Measurements from ENCODE around the gene TBC1D1. TPM values are rescaled to one million over a fixed set of nuclear protein-coding genes. Genes with fewer than 3 reads are reported as not detected.

Gene TBC1D1
- total and polyA plus RNA-seq, 2 experiments from 2014 or later, result 53.9 to 151 TPM

GRCh38 chr4:37970702-37971101, 79.8 kb downstream of the TBC1D1 start (continued):
- TF ChIP-seq, protein P1, sequence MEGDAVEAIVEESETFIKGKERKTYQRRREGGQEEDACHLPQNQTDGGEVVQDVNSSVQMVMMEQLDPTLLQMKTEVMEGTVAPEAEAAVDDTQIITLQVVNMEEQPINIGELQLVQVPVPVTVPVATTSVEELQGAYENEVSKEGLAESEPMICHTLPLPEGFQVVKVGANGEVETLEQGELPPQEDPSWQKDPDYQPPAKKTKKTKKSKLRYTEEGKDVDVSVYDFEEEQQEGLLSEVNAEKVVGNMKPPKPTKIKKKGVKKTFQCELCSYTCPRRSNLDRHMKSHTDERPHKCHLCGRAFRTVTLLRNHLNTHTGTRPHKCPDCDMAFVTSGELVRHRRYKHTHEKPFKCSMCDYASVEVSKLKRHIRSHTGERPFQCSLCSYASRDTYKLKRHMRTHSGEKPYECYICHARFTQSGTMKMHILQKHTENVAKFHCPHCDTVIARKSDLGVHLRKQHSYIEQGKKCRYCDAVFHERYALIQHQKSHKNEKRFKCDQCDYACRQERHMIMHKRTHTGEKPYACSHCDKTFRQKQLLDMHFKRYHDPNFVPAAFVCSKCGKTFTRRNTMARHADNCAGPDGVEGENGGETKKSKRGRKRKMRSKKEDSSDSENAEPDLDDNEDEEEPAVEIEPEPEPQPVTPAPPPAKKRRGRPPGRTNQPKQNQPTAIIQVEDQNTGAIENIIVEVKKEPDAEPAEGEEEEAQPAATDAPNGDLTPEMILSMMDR (conservative IDR thresholded peaks at IDR 0.05; ENCODE audit: low read depth in 2 of 2), result peak; percentile 65 to 71
- TF ChIP-seq EZH2 (IDR thresholded peaks at IDR 0.05; ENCODE audit: low read depth, unreplicated experiment) (no peak), CREB1 (CRISPR knock-in tag; IDR thresholded peaks at IDR 0.05; ENCODE audit: low read depth) (0 out of 2 replicates have a peak, but pooled peaks have one; percentile 16), ZNF331 (CRISPR knock-in tag; IDR thresholded peaks at IDR 0.05; ENCODE audit: low read depth) (no peak), ZNF114 (CRISPR knock-in tag; IDR thresholded peaks at IDR 0.05) (no peak), NANOG (IDR thresholded peaks at IDR 0.05; ENCODE audit: borderline replicate concordance) (no peak), POLR2AphosphoS5 (IDR thresholded peaks at IDR 0.05; ENCODE audit: low read depth) (no peak), JUNB (IDR thresholded peaks at IDR 0.05; ENCODE audit: unreplicated experiment) (no peak)
- TF ChIP-seq, protein P2, sequence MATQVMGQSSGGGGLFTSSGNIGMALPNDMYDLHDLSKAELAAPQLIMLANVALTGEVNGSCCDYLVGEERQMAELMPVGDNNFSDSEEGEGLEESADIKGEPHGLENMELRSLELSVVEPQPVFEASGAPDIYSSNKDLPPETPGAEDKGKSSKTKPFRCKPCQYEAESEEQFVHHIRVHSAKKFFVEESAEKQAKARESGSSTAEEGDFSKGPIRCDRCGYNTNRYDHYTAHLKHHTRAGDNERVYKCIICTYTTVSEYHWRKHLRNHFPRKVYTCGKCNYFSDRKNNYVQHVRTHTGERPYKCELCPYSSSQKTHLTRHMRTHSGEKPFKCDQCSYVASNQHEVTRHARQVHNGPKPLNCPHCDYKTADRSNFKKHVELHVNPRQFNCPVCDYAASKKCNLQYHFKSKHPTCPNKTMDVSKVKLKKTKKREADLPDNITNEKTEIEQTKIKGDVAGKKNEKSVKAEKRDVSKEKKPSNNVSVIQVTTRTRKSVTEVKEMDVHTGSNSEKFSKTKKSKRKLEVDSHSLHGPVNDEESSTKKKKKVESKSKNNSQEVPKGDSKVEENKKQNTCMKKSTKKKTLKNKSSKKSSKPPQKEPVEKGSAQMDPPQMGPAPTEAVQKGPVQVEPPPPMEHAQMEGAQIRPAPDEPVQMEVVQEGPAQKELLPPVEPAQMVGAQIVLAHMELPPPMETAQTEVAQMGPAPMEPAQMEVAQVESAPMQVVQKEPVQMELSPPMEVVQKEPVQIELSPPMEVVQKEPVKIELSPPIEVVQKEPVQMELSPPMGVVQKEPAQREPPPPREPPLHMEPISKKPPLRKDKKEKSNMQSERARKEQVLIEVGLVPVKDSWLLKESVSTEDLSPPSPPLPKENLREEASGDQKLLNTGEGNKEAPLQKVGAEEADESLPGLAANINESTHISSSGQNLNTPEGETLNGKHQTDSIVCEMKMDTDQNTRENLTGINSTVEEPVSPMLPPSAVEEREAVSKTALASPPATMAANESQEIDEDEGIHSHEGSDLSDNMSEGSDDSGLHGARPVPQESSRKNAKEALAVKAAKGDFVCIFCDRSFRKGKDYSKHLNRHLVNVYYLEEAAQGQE (IDR thresholded peaks at IDR 0.05; ENCODE audit: unreplicated experiment), result no peak

DNA sequence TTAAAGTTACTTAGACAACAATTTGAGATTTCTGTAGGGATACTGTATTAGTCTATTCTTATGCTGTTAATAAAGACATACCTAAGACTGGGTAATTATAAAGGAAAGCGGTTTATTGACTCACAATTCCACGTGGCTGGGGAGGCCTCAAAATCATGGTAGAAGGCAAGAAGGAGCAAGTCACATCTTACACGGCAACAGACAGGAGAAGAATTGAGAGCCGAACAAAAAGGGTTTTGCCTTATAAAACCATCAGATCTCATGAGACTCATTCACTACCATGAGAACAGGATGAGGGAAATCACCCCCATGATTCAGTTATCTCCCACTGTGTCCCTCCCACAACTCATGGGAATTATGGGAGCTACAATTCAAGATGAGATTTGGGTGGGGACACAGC, 80.3 kb downstream of the TBC1D1 start:
- no peak overlapping the region for H3K27ac ChIP-seq (ENCODE audit: low read depth)
- H2AFZ ChIP-seq, result no peak overlapping the region
- Mint-ChIP-seq H3K9me3 (peaks cover 20% of the 10 kb centered on the region), H3K36me3 (ENCODE audit: low read depth) (peaks cover 5% of the 10 kb centered on the region; the same call in 1 of the 3 replicates), H3K4me1 (peaks cover 4% of the 10 kb centered on the region), H3K4me3 (no peak overlapping the region), H3K27me3 (ENCODE audit: insufficient read depth, low read depth, poor library complexity) (peaks cover 3% of the 10 kb centered on the region), H3K27ac (no peak overlapping the region)
- DNase-seq (ENCODE audit: low spot score), result no peak
- no peak overlapping the region for H3K4me3 ChIP-seq
- ATAC-seq, result no peak
- H3K9me2 ChIP-seq (ENCODE audit: insufficient read depth), result peaks cover 7% of the 10 kb centered on the region; the same call in 1 of the 2 replicates
- no peaks in the 10 kb centered on the region for H3K79me2 ChIP-seq (replicated peaks; ENCODE audit: insufficient read depth)
- no peaks in the 10 kb centered on the region for H4K20me1 ChIP-seq (replicated peaks; ENCODE audit: insufficient read depth)
- no peaks in the 10 kb centered on the region for H3K36me3 ChIP-seq (ENCODE audit: insufficient read depth)
- H3K4me1 ChIP-seq (ENCODE audit: insufficient read depth), result peaks cover 4% of the 10 kb centered on the region
- H3K27me3 ChIP-seq (ENCODE audit: insufficient read depth), result no peaks in the 10 kb centered on the region
- no peak overlapping the region for H3K4me2 ChIP-seq
- peaks cover 4% of the 10 kb centered on the region for H3F3A ChIP-seq (replicated peaks; ENCODE audit: low read depth)
- no peak for TF ChIP-seq ZNF114 (CRISPR knock-in tag; IDR thresholded peaks at IDR 0.05)
- TF ChIP-seq POLR2AphosphoS5 (IDR thresholded peaks at IDR 0.05; ENCODE audit: low read depth), result no peak
- TF ChIP-seq STAT1 (IDR thresholded peaks at IDR 0.05; ENCODE audit: unreplicated experiment), result no peak
- TF ChIP-seq, protein P3, sequence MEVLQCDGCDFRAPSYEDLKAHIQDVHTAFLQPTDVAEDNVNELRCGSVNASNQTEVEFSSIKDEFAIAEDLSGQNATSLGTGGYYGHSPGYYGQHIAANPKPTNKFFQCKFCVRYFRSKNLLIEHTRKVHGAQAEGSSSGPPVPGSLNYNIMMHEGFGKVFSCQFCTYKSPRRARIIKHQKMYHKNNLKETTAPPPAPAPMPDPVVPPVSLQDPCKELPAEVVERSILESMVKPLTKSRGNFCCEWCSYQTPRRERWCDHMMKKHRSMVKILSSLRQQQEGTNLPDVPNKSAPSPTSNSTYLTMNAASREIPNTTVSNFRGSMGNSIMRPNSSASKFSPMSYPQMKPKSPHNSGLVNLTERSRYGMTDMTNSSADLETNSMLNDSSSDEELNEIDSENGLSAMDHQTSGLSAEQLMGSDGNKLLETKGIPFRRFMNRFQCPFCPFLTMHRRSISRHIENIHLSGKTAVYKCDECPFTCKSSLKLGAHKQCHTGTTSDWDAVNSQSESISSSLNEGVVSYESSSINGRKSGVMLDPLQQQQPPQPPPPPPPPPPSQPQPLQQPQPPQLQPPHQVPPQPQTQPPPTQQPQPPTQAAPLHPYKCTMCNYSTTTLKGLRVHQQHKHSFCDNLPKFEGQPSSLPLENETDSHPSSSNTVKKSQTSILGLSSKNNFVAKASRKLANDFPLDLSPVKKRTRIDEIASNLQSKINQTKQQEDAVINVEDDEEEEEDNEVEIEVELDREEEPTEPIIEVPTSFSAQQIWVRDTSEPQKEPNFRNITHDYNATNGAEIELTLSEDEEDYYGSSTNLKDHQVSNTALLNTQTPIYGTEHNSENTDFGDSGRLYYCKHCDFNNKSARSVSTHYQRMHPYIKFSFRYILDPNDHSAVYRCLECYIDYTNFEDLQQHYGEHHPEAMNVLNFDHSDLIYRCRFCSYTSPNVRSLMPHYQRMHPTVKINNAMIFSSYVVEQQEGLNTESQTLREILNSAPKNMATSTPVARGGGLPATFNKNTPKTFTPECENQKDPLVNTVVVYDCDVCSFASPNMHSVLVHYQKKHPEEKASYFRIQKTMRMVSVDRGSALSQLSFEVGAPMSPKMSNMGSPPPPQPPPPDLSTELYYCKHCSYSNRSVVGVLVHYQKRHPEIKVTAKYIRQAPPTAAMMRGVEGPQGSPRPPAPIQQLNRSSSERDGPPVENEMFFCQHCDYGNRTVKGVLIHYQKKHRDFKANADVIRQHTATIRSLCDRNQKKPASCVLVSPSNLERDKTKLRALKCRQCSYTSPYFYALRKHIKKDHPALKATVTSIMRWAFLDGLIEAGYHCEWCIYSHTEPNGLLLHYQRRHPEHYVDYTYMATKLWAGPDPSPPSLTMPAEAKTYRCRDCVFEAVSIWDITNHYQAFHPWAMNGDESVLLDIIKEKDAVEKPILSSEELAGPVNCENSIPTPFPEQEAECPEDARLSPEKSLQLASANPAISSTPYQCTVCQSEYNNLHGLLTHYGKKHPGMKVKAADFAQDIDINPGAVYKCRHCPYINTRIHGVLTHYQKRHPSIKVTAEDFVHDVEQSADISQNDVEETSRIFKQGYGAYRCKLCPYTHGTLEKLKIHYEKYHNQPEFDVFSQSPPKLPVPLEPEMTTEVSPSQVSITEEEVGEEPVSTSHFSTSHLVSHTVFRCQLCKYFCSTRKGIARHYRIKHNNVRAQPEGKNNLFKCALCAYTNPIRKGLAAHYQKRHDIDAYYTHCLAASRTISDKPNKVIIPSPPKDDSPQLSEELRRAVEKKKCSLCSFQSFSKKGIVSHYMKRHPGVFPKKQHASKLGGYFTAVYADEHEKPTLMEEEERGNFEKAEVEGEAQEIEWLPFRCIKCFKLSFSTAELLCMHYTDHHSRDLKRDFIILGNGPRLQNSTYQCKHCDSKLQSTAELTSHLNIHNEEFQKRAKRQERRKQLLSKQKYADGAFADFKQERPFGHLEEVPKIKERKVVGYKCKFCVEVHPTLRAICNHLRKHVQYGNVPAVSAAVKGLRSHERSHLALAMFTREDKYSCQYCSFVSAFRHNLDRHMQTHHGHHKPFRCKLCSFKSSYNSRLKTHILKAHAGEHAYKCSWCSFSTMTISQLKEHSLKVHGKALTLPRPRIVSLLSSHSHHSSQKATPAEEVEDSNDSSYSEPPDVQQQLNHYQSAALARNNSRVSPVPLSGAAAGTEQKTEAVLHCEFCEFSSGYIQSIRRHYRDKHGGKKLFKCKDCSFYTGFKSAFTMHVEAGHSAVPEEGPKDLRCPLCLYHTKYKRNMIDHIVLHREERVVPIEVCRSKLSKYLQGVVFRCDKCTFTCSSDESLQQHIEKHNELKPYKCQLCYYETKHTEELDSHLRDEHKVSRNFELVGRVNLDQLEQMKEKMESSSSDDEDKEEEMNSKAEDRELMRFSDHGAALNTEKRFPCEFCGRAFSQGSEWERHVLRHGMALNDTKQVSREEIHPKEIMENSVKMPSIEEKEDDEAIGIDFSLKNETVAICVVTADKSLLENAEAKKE (CRISPR knock-in tag; IDR thresholded peaks at IDR 0.05), result no peak

All from GM23338 (cell line).